RWPE2 (cell line): ENCODE data around the gene EPHA6.

Experiments used
- ATAC-seq: fragments of 200-7000 bp; cut with Tn5 transposase; 3 replicates; pipeline ENCODE4 v1.9.1; 2021; ENCODE audit warnings: low read depth
- DNase-seq: peaks from one replicate; pipeline ENCODE4 v3.0.0-alpha.2; 2020; ENCODE audit warnings: low spot score
- H3K27ac ChIP-seq: fragments of 450-650 bp; 2 replicates; pipeline ENCODE4 v1.5.1; 2017; ENCODE audit warnings: mild to moderate bottlenecking; ENCODE audit not compliant: poor library complexity, severe bottlenecking
- H3K27me3 ChIP-seq: fragments of 250-450 bp; sonication (Bioruptor Pico); 2 replicates; pipeline ENCODE4 v1.5.1; 2021; ENCODE audit warnings: mild to moderate bottlenecking, moderate library complexity; ENCODE audit not compliant: insufficient read depth, poor library complexity, severe bottlenecking
- H3K36me3 ChIP-seq: fragments of 250-450 bp; sonication (Bioruptor Pico); 2 replicates; pipeline ENCODE4 v1.5.1; 2020; ENCODE audit warnings: low read depth, mild to moderate bottlenecking, moderate library complexity
- H3K4me1 ChIP-seq: fragments of 250-450 bp; sonication (Bioruptor Pico); 2 replicates; pipeline ENCODE4 v1.5.1; 2021; ENCODE audit warnings: mild to moderate bottlenecking, moderate library complexity; ENCODE audit not compliant: insufficient read depth, poor library complexity, severe bottlenecking
- H3K4me3 ChIP-seq: fragments of 250-450 bp; sonication (Bioruptor Pico); 2 replicates; pipeline ENCODE4 v1.5.1; 2021; ENCODE audit warnings: mild to moderate bottlenecking, moderate library complexity; ENCODE audit not compliant: severe bottlenecking
- H3K9me3 ChIP-seq: fragments of 250-450 bp; sonication (Bioruptor Pico); 2 replicates; pipeline ENCODE4 v1.5.1; 2021; ENCODE audit warnings: mild to moderate bottlenecking, moderate library complexity; ENCODE audit not compliant: severe bottlenecking
- TF ChIP-seq, protein P1 (sequence below): fragments of 450-650 bp; IDR thresholded peaks from one replicate; pipeline ENCODE4 v1.5.1; 2017; ENCODE audit warnings: mild to moderate bottlenecking, moderate library complexity; ENCODE audit not compliant: poor library complexity, severe bottlenecking

Gene EPHA6

DNA sequence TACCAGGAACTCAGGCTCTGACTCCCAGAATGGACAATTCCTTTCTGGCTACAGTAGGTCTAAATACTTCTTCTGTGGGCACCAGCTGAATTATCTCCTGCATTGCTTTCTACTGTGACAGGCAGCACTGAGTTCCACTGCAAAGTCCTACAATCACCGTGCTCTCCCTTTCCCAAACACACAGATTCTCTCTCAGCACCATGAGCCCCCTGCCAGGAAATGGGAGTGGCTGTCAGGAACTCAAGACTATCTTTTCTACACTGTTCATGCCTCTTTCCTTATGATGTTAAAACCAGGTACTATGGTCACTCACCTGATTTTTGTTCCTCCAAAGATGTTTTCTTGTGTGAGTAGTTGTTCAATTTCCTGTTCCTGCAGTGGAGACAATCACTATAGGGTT is 383.4 kb downstream of the EPHA6 start:
- DNase-seq (no peak), ATAC-seq (no peak)
- H3K9me3 ChIP-seq = no peaks in the 10 kb centered on the region
- no peaks in the 10 kb centered on the region for H3K27me3 ChIP-seq
- no peak overlapping the region for H3K27ac ChIP-seq
- no peaks in the 10 kb centered on the region for H3K4me1 ChIP-seq
- no peaks in the 10 kb centered on the region for H3K36me3 ChIP-seq
- no peak overlapping the region for H3K4me3 ChIP-seq
- TF ChIP-seq, protein P1, sequence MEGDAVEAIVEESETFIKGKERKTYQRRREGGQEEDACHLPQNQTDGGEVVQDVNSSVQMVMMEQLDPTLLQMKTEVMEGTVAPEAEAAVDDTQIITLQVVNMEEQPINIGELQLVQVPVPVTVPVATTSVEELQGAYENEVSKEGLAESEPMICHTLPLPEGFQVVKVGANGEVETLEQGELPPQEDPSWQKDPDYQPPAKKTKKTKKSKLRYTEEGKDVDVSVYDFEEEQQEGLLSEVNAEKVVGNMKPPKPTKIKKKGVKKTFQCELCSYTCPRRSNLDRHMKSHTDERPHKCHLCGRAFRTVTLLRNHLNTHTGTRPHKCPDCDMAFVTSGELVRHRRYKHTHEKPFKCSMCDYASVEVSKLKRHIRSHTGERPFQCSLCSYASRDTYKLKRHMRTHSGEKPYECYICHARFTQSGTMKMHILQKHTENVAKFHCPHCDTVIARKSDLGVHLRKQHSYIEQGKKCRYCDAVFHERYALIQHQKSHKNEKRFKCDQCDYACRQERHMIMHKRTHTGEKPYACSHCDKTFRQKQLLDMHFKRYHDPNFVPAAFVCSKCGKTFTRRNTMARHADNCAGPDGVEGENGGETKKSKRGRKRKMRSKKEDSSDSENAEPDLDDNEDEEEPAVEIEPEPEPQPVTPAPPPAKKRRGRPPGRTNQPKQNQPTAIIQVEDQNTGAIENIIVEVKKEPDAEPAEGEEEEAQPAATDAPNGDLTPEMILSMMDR = no peak

DNA sequence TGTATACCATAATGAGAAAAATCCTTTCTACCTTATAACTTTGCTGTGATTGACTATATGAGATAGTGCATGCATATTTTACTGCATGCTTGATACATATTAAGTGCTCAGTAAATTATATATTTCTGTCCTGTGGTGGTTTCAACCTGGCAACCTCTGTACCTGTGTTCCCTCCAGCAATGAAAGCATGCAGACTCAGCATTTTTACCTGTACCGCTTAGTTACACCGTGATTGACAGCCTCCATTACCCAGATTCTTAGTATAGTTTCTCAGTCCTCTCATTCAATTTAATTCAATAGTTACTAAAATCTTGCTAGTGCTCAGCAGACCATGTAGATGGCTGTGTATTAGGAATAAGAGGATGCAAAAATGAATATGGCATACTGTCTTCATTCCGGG is 386.0 kb downstream of the EPHA6 start:
- TF ChIP-seq, protein P1 = no peak
- ATAC-seq = no peak
- DNase-seq = no peak
- no peak overlapping the region for H3K27ac ChIP-seq
- no peaks in the 10 kb centered on the region for H3K9me3 ChIP-seq
- H3K4me3 ChIP-seq = no peak overlapping the region
- no peaks in the 10 kb centered on the region for H3K4me1 ChIP-seq
- H3K36me3 ChIP-seq = no peaks in the 10 kb centered on the region
- H3K27me3 ChIP-seq = no peaks in the 10 kb centered on the region

DNA sequence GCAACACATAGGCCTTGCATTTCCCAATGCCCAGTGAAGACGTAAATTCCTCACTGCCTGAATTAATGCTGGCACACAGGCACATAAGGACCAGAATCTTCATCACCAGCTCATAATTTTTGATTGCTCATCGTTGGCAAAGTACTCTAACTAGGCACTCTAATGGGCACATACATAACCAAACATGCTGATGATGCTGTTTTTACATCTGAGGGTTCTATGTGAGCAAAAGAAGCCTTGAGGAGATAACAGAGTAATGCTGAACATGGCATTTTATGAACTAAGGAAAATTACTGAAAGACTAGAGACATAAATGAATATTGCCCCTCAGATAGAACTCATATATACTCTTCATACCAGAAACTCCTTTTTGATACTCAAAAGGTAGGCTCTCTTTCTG is 387.4 kb downstream of the EPHA6 start:
- Histone ChIP-seq H3K9me3 (no peaks in the 10 kb centered on the region), H3K27me3 (no peaks in the 10 kb centered on the region), H3K4me1 (no peaks in the 10 kb centered on the region), H3K27ac (no peak overlapping the region), H3K36me3 (no peaks in the 10 kb centered on the region), H3K4me3 (no peak overlapping the region)
- DNase-seq (no peak), ATAC-seq (no peak)
- TF ChIP-seq, protein P1 = no peak

DNA sequence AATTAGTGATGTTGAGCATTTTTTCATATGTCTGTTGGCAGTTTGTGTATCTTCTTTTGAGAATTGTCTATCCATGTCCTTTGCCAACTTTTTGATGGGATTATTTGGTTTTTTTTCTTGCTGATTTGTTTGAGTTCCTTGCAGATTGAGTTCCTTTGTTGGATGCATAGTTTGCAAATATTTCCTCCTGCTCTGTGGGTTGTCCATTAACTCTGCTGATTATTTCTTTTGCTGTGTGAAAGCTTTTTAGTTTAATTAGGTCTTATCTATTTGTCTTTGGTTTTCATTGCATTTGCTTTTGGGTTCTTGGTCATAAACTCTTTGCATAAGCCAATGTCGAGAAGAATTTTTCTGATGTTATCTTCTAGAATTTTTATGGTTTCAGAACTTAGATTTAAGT is 414.6 kb downstream of the EPHA6 start:
- H3K36me3 ChIP-seq = no peaks in the 10 kb centered on the region
- ATAC-seq (no peak), DNase-seq (no peak)
- no peak overlapping the region for H3K27ac ChIP-seq
- no peaks in the 10 kb centered on the region for H3K9me3 ChIP-seq
- H3K27me3 ChIP-seq = no peaks in the 10 kb centered on the region
- H3K4me3 ChIP-seq = no peak overlapping the region
- TF ChIP-seq, protein P1 = no peak
- H3K4me1 ChIP-seq = no peaks in the 10 kb centered on the region

DNA sequence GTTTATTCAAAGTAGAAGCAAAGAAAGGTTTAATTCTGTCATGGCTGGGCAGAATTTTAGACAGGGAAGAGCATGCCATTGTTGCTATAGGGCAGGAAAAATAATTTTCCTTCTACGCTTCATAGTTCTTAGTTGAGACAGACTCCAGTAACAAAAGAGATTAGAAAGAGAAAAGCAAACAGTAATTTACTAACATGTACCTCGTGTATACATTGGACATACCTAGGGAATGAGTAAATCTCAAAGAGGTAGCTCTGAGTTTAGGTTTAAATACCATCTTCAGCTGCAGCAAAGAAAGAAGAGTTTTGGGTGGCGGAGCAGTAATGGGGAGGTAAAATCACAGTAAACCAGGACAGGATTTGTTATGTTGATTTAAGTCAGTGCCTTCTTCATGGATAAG is 416.1 kb downstream of the EPHA6 start:
- Histone ChIP-seq H3K4me1 (no peaks in the 10 kb centered on the region), H3K27ac (no peak overlapping the region), H3K36me3 (no peaks in the 10 kb centered on the region), H3K4me3 (no peak overlapping the region), H3K27me3 (no peaks in the 10 kb centered on the region), H3K9me3 (no peaks in the 10 kb centered on the region)
- DNase-seq = no peak
- ATAC-seq = no peak
- TF ChIP-seq, protein P1 = no peak
